Heart left ventricle (tissue), 16 donors: Measurements from ENCODE around the gene MICU1. TPM values are rescaled to one million over a fixed set of nuclear protein-coding genes. Genes with fewer than 3 reads are reported as not detected.
A peak's percentile ranks its signal among the peaks of the same experiment; 100 is the strongest.

Experiments used
- ATAC-seq, 4 donors: fragments of 200-7000 bp; cut with Tn5 transposase; one replicate each; pipeline ENCODE4 v1.9.1; 2020 to 2022; ENCODE audit warnings: moderate library complexity in 4 of 4, mild to moderate bottlenecking in 3 of 4, moderate number of reproducible peaks in 1 of 4
- DNase-seq, 5 donors: peaks; one replicate each; pipeline ENCODE4 v3.0.0-alpha.2; 2020
- H3K27ac ChIP-seq, 12 donors: fragments of 200-600 bp; sonication (generic) in 4 of 12; one replicate each; pipeline versions ENCODE4 v1.5.0 to v1.8.0; 2016 to 2022; ENCODE audit warnings: mild to moderate bottlenecking in 2 of 12
- H3K27me3 ChIP-seq, 9 donors: fragments of 200-600 bp; sonication (generic) in 2 of 9; one replicate each; pipeline versions ENCODE4 v1.5.1 to v1.8.0; 2016 to 2022; ENCODE audit warnings: mild to moderate bottlenecking in 3 of 9
- H3K36me3 ChIP-seq, 9 donors: fragments of 200-600 bp; sonication (generic) in 2 of 9; one replicate each; pipeline versions ENCODE4 v1.5.0 to v1.8.0; 2018 to 2022; ENCODE audit warnings: mild to moderate bottlenecking in 2 of 9
- H3K4me1 ChIP-seq, 12 donors: fragments of 200-600 bp; sonication (generic) in 4 of 12; one replicate each; pipeline versions ENCODE4 v1.5.0 to v1.8.0; 2016 to 2022; ENCODE audit warnings: mild to moderate bottlenecking in 3 of 12
- H3K4me3 ChIP-seq, 12 donors: fragments of 200-600 bp; sonication (generic) in 4 of 12; one replicate each; pipeline versions ENCODE4 v1.5.0 to v1.8.0; 2017 to 2022; ENCODE audit warnings: mild to moderate bottlenecking in 9 of 12, moderate library complexity in 4 of 12
- H3K9me3 ChIP-seq, 12 donors: fragments of 200-600 bp; sonication (generic) in 4 of 12; one replicate each; pipeline versions ENCODE4 v1.5.0 to v1.8.0; 2016 to 2022; ENCODE audit warnings: mild to moderate bottlenecking in 1 of 12
- CTCF ChIP-seq, 12 donors: fragments of 200-600 bp; sonication (generic) in 4 of 12; IDR thresholded peaks; one replicate each; pipeline versions ENCODE4 v1.5.0 to v1.8.0; 2018 to 2022; ENCODE audit warnings: antibody characterized with exemption in 12 of 12, mild to moderate bottlenecking in 5 of 12
- POLR2A ChIP-seq, 2 donors: fragments of 450-650 bp; IDR thresholded peaks; one replicate each; pipeline ENCODE4 v1.6.1; 2017; ENCODE audit warnings: antibody characterized with exemption in 2 of 2, mild to moderate bottlenecking in 2 of 2, moderate library complexity in 2 of 2
- WGBS, 4 donors: extraction: QIAGEN DNeasy Blood & Tissue Kit in 2 of 4; methylation state at CpG; one replicate each; pipeline versions ENCODE4 v1.1.5 to v1.1.7; 2013 to 2018; 5-methylcytosine and 5-hydroxymethylcytosine counted together
- intact Hi-C, 10 donors: fragments of 100-400 bp; cut with DNase I; formaldehyde crosslinking; loops; one replicate each; pipeline versions ENCODE4 v1.11.1 to v1.14.2; 2022
- polyA plus RNA-seq, 2 donors: library from polyadenylated mRNA; stranded (reverse); fragments of 200-250 nt; gene quantifications; one replicate each; pipeline ENCODE4 v1.2.3, GENCODE V29; 2013
- total RNA-seq, 9 donors: library from RNA; depleted of rRNA in 2 of 9; stranded (reverse); fragments of >200 nt in 2 of 9; fragmentation: NEBNext Ultra II Directional in 3 of 9; extraction: Animal tissue kit (Norgen Biotek cat#: 25700) in 3 of 9; gene quantifications; one replicate each; pipeline versions ENCODE4 v1.1.0 to v1.2.4, GENCODE V29; 2016 to 2023
- donor health status: ischemic (EF 13 %, LVEDD 7.1; RV severe dilation, severe dysfunction).
- donor health status: healthy with polysubstance abuse.
- donor health status: DM: no; HTN: yes; CAD: no.
- donor health status: DM: no; HTN: no; CAD: no.
- donor health status: ischemic (EF 25% LVEDD 6.9; RV normal size, moderate dysfunction).
- donor health status: ischemic (EF 25% LVEDD 5.7; RV mildly dilated, moderate dysfunction).
- donor health status: healthy.
- donor health status: DM: yes; HTN: yes; CAD: no.
- donor health status: ischemic (EF 35%, LVEDD 5.7; RV mildly dilated, moderate dysfunction).
- donor health status: nonischemic (EF 11% LVEDD 7.7; RV severe dilation, severe dysfunction).
- donor health status: DM: yes; HTN: yes; CAD: no.
- donor health status: PGD.
- donor health status: ischemic (EF 29% LVEDD 5.4; RV normal size, mild dysfunction).
- donor health status: nonischemic (EF 23%, LVEDD 6.1; RV moderate dilation, normal function).

The MICU1 gene
- total and polyA plus RNA-seq, 11 donors = 33.3 to 54.2 (median 43.1) TPM

GRCh38 chr10:72319416-72320254, 306.2 kb downstream of the MICU1 start:
- 3 to 17% (median 5%) methylated on average over 8 to 60 of the region's 60 CpGs for WGBS, 4 donors
- peaks cover 18 to 96% (median 62%) of the 10 kb centered on the region in 12 donors for H3K4me1 ChIP-seq

GRCh38 chr10:72318418-72319262, 307.2 kb downstream of the MICU1 start:
- no peaks in the 10 kb centered on the region for H3K27me3 ChIP-seq
- 76 to 81% (median 78%) methylated on average over 10 of the region's 10 CpGs for WGBS, 4 donors
- H3K4me1 ChIP-seq = peaks cover 18 to 93% (median 62%) of the 10 kb centered on the region in 12 donors
- intact Hi-C loops = loop anchor here in 5 of 10 donors (5.0 kb wide), 2 partner anchors 41 to 46 kb away; partner anchors contain the start of gene DDIT4 (in 3 of the 5)
- TF ChIP-seq CTCF (IDR thresholded peaks at IDR 0.05) (no peak), POLR2A (IDR thresholded peaks at IDR 0.05) (no peak)
- H3K27ac ChIP-seq = peak overlapping the region; percentile 51 to 97 (median 86)
- DNase-seq (no peak), ATAC-seq (no peak)
- H3K9me3 ChIP-seq = no peaks in the 10 kb centered on the region
- no peaks in the 10 kb centered on the region for H3K36me3 ChIP-seq
- H3K4me3 ChIP-seq = peak overlapping the region in 9 of 12 donors; percentile 40 to 60 (median 53)

More at GRCh38 chr10:72319416-72320254, 306.2 kb downstream of the MICU1 start:
- H3K27me3 ChIP-seq = no peaks in the 10 kb centered on the region
- DNase-seq (peak; percentile 92 to 98 (median 95)), ATAC-seq (peak; percentile 33 to 86 (median 74))
- intact Hi-C loops = loop anchor here in 8 of 10 donors (2.0 to 10.0 kb wide), 5 partner anchors 42 to 85 kb away; partner anchors contain the start of gene DDIT4 (in 4 of the 8)
- no peaks in the 10 kb centered on the region for H3K36me3 ChIP-seq
- H3K4me3 ChIP-seq = peak overlapping the region in 11 of 12 donors; percentile 0 to 60 (median 51)
- H3K9me3 ChIP-seq = no peaks in the 10 kb centered on the region
- H3K27ac ChIP-seq = peak overlapping the region; percentile 51 to 97 (median 86)
- TF ChIP-seq CTCF (IDR thresholded peaks at IDR 0.05) = peak in 1 of 12 donors; percentile 16
- TF ChIP-seq POLR2A (IDR thresholded peaks at IDR 0.05) = peak in 1 of 2 donors; percentile 54

Other genes starting within 250 kb of the MICU1 start
- 10 to 100 TPM; 11.4 to 16.9 (median 13.7) TPM for gene MCU, start 66.1 kb upstream of the MICU1 start, total RNA-seq
- 10 to 100 TPM; 11.5 to 13.4 TPM for gene MCU, start 66.1 kb upstream of the MICU1 start, polyA plus RNA-seq